HG02938 (cell line): Measurements from ENCODE around the gene GRB10.

ENCODE experiments used
- ATAC-seq: cut with Tn5 transposase; IDR thresholded peaks from one replicate; pipeline ENCODE4 v1.9.1; 2021; ENCODE audit warnings: mild to moderate bottlenecking, moderate library complexity; ENCODE audit not compliant: unreplicated experiment

GRB10 gene

DNA sequence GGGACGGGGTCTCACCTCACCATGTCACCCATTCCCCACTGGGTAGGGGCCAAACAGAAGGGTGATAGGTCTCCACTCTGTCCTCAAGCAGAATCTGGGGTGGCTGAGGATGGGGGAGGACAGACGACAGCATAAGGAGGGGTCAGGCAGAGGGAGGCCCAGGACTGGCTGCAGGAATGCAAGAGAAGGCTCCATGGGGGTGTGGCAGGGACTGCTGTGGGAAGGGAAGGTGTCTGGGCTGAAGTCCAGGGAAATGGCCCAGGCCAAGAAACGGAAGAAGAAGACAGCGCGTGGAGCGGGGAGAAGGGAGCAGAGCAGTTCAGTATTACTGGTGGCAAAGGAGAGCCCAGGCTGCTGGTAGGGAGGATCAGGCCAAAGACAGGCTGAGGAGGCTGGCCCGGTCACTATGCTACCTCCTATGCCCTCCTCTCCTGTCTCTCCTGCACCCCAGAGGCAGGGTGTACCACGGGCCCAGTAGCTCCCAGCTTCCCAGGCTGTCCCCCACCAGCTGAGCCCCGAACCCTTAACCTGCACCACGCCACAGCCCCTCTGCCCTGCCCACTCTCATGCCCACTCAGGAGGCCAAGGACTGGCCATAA, 60.9 kb downstream of the GRB10 start:
- ATAC-seq, result no peak

DNA sequence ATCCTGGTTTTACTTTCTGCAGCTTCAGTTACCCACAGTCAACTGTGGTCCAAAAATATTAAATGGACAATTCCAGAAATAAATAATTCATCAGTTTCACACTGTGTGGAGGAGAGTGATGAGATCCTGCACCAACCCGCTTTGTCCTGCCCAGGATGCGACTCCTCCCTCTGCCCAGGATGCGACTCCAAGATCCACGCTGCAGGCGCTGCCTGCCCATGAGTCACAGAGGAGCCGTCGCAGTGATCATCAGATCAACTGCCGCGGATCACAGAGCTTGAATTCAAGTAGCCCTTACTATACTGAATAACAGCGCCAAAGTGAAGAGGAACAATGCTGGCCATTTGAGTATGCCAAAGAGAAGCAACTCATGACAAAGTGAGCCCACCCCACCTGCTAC, 61.5 kb downstream of the GRB10 start:
- no peak for ATAC-seq

DNA sequence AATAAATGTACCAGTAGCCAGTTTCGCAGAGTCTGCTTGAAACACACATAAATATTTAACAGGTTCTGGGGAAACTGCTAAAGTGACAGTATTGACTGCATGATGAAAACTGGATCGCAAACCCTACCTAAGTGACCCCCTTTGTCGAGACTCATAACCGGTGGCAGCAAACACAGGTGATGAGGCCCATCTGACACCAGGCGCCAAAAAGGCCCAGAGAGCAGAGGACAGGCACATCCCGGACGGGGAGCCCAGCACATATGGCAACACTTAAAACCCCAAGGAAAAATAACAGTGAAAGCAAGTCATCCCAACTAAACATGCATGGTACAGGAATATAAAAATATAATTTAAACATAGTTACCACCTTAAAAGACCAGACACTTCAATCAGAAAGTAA, 62.4 kb downstream of the GRB10 start:
- ATAC-seq, result no peak

DNA sequence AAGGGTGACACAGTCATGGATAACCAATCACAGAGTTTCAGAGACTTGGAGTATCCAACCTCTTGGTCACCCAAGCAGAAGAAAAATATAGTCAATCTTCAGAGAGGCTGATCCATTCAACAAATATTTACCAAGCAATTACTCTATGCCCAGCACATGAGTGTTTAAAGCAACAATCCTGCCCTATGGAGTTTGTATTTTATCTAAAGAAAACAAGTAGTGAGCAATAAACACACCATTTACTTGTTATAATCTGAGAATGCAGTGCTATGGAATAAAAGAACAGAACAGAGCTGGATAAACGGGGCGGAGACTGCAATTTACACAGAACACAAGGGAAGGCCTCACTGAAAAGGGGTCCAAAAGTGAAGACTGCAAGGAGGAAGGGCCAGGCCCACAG, 63.8 kb downstream of the GRB10 start:
- no peak for ATAC-seq

DNA sequence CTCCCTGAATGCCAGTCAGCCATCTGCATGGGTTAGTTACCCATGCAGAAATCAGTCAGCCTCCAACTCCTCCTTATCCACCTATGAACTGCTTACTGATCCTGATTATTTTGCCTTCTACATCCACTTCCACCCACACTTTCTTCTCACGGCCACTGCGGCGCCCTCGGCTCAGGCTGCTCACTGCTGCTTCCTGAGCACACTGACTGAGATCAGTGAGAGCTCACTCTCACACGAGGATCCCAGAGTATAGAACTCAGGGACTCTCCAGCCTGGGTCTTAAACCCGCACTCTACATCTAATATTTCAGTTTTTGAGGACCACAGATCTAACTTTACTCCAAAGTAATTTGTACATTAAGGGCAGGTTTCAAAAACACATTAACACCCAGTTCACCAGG, 64.4 kb downstream of the GRB10 start:
- no peak for ATAC-seq

DNA sequence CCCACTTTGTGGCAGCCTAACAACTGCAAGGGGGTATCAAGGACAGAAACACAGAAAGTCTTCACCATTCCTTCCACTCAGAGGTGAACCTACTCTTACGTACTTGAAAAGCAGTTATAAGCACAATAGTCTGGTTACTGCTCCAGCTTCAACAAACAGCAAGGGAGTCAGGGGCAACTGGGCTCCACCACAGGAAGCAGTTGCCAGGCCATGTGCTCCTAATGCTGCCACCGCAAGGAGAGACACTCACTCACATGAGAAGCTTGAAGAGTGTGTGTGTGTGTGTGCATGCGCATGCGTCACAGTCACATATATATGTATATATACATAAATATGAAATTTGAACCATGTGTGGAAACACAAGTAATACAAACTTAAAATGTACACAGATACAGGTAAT, 65.5 kb downstream of the GRB10 start:
- no peak for ATAC-seq

DNA sequence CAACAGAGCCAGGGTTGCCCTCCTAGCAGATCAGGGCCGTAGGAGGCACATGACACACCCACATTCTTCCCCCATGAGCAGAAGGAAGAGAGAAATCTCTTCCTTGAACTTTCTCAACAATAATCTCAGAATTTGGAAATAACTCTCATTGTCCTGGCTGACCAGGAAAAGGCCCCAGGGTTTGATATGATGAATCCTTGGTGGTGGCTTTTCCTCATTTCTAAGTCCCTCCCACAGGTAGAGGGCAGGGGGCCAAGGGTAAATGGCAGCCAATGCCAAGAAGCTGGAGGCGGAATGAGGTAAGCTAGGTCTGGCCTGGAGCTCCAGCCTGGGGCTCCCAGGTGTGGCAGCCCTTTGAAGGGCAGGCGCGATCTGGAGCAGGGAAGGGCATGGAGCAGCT, 67.8 kb downstream of the GRB10 start:
- no peak for ATAC-seq

DNA sequence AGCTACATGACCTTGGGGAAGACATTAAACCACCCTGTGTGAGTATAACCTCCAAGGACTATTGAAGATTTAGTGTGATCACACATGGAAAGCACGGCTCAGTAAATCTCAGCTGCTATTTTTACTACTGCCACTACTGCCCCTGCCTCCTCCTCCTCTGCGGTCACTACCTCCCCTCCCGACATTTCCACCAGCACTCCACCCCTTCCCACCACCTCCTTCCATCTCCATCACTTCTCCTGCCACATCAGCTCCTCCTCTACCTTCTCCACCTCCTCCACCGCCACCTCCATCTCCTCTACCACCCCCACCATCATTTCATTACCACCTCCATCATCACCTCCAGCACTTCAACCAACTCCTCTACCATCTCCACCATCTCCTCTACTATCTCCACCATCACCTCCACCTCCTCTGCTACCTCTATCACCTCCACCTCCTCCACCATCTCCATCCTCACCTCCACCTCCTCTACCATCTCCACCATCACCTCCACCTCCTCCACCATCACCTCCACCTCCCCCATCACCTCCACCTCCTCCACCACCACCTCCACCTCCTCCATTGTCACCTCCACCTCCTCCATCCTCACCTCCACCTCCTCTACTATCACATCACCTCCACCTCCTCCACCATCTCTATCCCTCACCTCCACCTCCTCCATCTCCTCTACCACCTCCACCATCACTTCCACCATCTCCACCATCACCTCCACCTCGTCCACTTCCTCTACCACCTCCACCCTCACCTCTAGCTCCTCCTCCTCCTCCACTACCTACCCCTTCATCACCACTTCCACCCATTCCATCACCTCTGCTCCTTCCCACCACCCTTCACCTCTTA, 69.4 kb downstream of the GRB10 start:
- ATAC-seq, result no peak

DNA sequence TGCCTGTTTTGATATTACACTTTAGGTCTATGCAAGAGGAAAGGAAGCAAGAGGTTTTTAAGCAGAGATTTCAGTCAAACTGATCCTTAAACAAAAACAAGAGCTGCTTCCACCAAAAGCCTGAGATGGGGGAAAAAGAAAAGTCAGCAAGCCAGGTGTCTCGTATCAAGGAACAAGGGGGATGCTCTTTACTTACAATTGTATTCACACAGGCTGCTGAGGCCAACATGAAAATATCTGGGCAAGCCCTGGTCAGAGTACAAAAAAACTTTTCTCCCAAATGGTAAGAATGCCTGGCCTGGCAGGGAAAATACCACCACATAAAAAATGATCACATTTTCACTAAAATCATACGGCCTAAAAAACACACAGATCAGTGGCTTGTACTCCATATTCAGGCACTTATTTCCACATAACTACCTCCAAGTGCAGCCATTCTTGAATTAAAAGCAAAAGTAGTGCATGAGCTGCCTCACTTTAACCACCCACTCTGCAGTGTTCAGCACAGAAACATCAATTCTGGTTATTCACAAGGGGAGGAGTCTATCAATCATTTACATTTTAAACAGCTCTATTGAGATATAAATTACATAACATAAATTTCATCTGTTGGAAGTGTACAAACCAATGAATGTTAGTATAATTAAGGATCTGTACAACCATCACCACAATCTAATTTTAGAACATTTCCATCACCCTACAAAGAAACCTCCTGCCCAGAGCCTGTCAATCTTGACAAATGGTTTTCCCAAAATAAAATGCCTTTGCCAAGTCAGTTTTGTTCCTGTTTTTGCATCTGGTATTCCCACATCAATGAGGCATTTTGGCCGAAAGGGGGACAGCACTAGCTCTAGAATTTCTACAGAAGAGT, 70.2 kb downstream of the GRB10 start:
- ATAC-seq, result no peak

DNA sequence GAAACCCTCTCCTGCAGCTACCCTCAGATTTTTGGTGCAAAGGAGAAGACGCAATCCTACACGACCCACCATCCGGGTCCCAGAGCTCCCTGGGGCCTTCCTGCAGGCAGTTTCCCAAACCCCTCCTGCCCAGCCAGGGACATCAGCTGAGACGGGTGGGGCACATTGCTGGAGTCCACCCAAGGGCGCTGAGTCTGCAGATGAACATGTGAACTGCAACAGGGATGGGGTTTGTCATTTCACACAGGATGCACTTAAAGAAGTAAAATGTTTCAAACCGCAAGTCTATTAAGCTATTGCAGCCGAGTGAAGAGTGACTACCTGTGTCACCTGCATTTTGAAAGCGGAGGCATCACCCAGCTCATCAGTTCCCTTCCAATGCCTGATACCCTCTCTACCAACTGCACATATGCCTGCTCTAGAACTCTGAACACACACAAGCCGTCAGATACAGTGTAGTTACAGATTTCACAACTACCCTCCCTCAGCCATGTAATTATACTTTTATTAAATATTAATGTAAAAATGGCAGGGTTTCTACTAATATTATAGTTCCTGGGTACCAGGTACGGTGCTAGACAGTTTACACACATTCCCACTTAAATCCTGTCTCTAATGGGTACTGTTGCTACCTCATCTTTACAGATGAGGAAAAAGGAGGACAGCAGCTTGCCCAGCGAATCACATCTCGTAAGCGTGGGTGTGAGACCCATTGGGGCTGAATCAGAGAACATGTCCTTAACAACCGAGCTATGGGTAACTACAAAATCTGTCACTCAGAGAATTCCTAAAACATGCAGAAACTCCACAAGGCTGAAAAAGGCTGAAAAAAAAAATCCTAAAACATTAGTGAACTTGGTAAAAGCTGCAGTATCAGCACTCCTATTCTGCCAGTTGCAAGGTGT, 71.2 kb downstream of the GRB10 start:
- no peak for ATAC-seq

DNA sequence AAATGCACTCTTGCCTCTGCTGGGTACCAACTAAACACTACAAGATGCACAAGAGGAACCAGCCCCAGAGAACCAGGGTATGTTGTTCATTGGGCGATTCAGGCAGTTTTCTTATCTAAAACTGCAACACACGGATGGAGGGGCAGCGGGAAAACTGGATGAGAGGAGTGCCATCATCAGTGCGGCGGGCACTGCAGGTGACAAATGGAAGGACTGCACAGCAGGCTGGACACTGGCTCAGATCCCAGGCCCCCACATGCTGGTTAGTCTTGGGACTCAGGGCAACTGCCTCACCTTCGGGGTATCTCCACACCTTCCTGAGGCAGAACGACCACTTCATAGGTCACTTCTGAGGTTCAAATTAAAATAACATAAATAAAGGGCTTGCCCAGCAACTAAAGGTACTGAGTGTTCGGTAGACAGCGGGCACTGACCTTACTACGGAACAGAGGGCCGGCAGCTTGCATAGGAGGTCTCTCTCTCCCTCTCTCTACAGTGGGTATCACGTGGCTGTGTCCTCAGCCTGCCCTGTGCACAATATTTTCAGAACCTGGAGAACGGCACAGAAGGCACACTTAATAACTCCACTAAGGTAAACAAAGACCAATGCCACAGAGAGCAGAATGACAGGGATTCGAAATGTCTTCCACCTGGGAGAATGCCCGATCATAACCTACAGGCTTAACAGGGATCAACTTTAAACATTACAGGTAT, 72.1 kb downstream of the GRB10 start:
- ATAC-seq, result no peak

DNA sequence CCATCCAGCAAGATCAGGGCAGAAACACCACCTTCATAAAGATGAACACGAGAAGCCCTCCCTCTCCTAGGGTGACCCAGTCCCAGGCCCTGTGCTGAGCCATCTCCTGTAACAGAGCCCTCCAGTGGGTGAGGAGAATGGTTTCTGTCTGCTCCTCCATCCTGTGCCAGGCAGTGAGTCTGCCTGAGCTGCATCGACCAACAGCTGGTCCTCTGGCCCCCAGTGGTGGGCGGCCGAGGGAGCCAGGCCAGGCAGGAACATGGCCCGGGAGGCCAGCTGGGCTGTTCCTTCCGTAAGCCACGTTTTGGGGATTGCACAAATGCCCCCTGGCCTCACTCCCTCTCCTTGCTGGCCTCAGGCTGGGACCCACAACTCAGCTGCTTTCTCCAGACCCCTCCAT, 73.5 kb downstream of the GRB10 start:
- ATAC-seq, result no peak

DNA sequence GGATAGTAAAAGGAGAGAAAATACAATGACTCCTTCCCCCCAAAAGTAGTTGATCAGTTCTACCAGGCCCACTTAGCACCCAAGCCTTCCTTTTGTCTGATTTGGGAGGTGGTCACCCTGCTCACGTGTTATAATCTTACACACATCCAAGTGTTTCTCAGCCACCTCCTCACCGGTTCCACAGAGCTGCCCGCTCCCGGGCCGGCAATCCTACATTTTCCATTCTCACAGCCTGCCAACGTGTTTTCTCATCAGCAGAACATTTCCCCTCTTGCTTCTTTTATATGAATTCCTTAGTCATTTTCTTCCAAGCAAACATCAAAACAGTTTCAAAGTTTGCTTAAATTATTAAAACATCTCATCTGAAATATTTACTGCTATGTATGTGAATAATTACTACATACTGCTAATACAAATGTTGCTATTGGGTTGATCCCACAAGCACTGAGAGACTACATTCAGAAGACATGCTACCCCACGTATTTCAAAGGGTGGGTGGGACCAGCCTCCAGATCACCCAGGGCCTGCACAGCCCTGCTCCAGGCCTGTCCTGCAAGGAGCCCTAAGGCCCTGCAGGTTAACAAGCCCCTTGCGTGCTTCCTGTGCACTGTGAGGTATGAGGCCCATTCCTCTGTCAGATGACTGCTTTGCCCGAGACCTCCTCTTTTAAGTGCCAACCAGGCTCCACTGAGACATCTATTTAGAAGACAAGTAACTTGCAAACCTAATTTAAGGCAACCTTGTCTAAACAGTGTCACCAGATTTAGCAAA, 75.3 kb downstream of the GRB10 start:
- no peak for ATAC-seq

DNA sequence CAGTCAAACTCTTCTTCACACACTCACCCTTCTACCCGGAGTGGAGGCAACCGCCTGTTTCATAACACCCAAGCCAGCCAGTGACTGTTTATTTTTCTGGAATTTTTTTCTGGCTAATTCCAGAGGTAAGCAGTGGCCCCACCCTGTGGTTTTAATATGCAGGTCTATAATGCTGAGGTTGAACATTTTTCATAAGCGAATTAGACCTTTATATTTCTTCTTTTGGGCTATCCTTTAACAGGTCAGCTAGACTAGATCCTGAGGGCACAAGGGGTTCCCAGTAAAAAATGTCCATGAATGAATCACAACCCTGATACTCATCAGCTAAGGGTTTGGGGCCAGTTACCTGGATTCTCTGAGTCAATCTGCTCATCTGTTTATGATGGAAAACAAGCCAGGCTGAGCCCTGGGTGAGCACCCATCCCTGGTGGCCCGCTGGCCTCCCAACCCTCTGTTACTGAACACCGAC, 76.2 kb downstream of the GRB10 start:
- ATAC-seq, result no peak

DNA sequence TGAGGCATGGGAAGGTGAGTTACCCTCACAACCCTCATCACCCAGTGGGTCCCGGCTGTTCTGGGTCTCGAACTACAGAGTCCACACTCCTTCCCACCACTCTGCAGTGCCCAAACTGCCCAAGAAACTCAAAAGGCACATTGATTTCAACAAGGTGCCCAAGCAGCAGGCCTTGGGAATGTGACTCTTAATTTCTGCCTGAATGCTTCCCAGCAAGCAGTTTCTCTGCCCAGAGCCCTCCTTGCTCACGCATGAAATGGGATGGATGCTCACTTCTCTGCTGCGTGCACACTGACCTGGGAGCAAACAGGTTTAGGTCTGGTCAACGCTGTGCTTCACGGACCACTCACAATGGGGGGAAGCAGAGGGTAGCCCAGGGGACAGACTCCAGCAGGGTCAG, 77.9 kb downstream of the GRB10 start:
- no peak for ATAC-seq

DNA sequence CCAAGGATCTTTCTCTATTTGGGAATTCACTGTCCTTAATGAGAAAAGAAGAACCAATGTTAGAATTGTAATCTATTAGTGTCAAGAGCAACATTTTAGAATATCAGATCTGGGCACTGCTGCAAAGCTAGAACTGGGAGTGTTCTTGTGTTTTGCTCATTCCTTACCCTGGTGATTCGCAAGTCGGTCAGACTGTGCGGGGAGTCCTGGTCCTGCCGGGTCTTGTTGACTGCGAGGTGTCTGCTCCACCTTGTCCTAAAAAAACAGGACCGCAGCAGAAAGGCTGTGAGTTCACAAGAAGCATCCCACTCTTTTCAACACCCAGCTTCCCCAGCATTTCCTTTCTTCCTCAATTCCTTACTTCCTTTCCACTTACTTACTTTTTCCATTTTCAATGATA, 79.0 kb downstream of the GRB10 start:
- no peak for ATAC-seq

DNA sequence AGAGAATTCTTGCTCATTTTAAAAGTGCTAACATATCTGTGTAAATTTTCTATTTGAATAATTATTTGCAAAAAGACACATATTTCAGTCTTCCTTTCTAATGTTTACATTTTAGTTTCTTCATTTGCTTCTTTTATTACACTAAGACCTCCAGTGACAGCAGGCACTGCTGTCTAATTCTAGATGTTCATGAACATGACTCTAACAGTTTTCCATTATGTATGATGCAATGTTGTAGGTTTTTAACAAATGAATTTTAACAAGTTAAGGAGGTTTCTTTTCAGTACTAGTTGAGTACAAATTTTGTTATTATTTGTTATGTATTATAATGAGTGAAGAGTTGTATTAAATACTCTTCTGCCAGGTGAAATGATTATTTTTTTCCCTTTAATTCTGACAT, 83.6 kb downstream of the GRB10 start:
- ATAC-seq, result no peak

DNA sequence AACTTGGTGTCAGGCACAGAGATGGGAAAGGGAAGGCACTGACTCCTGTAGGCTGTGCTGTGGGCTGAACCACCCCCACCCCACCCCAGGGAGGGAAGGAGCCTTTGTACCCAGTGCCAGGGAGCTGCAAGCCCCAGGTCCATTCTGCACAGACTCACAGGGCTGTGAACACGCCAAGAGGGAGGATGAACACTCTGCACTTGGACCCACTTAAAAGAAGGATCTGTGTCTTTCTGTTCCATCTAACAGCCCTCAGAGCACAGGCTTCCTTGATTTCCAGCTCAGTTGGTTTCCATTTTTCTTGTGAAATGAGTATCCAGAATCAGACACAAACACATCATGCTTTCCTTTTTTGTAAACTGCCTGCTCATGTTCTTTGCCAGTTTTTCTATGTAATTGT, 84.9 kb downstream of the GRB10 start:
- ATAC-seq, result no peak
